Liver (tissue), 9 donors: ENCODE measurements around the gene DNAH3. TPM values are rescaled to one million over a fixed set of nuclear protein-coding genes. Genes with fewer than 3 reads are reported as not detected.

Source experiments
- DNase-seq: peaks from one replicate; pipeline ENCODE4 v3.0.0-alpha.2; 2017; ENCODE audit warnings: low spot score
- H3K27ac ChIP-seq, 2 donors: one replicate each; pipeline ENCODE4 v1.7.0; 2013; ENCODE audit warnings: inconsistent platforms in 2 of 2, low read length in 2 of 2, control low read depth in 1 of 2, low read depth in 1 of 2, mild to moderate bottlenecking in 1 of 2
- H3K27me3 ChIP-seq, 4 donors: one replicate each; pipeline versions ENCODE4 v1.6.1 to v1.7.0; 2013; ENCODE audit warnings: low read length in 3 of 4, inconsistent platforms in 1 of 4, mild to moderate bottlenecking in 1 of 4, moderate library complexity in 1 of 4; ENCODE audit not compliant: control insufficient read depth in 4 of 4, insufficient read depth in 4 of 4
- H3K36me3 ChIP-seq, 4 donors: one replicate each; pipeline versions ENCODE4 v1.6.1 to v1.7.0; 2013; ENCODE audit warnings: low read length in 3 of 4, mild to moderate bottlenecking in 3 of 4, low read depth in 1 of 4, moderate library complexity in 1 of 4; ENCODE audit not compliant: control insufficient read depth in 4 of 4, insufficient read depth in 3 of 4
- H3K4me1 ChIP-seq, 4 donors: one replicate each; pipeline versions ENCODE4 v1.6.1 to v1.7.0; 2013; ENCODE audit warnings: low read length in 3 of 4, mild to moderate bottlenecking in 3 of 4, moderate library complexity in 1 of 4; ENCODE audit not compliant: control insufficient read depth in 4 of 4, insufficient read depth in 4 of 4
- H3K4me3 ChIP-seq, 3 donors: one replicate each; pipeline versions ENCODE4 v1.6.1 to v1.7.0; 2013; ENCODE audit warnings: low read length in 3 of 3, control low read depth in 1 of 3, low read depth in 1 of 3, mild to moderate bottlenecking in 1 of 3
- H3K9ac ChIP-seq, 2 donors: one replicate each; pipeline ENCODE4 v1.7.0; 2013; ENCODE audit warnings: low read length in 2 of 2, mild to moderate bottlenecking in 2 of 2, moderate library complexity in 2 of 2, control low read depth in 1 of 2, low read depth in 1 of 2
- H3K9me3 ChIP-seq, 4 donors: one replicate each; pipeline versions ENCODE4 v1.6.1 to v1.7.0; 2013; ENCODE audit warnings: low read length in 3 of 4; ENCODE audit not compliant: control insufficient read depth in 4 of 4
- FOXA1 ChIP-seq: IDR thresholded peaks from 2 replicates; pipeline ENCODE4 v1.6.1; 2016; ENCODE audit warnings: antibody characterized with exemption
- FOXA2 ChIP-seq: IDR thresholded peaks from 2 replicates; pipeline ENCODE4 v1.6.1; 2016; ENCODE audit warnings: antibody characterized with exemption
- HNF4A ChIP-seq, 2 donors: conservative IDR thresholded peaks; 2 replicates each; pipeline ENCODE4 v1.6.1; 2016; ENCODE audit warnings: antibody characterized with exemption in 2 of 2, mild to moderate bottlenecking in 2 of 2
- HNF4G ChIP-seq: IDR thresholded peaks from 2 replicates; pipeline ENCODE4 v1.6.1; 2016; ENCODE audit warnings: antibody characterized with exemption
- NR2F2 ChIP-seq: IDR thresholded peaks from 2 replicates; pipeline ENCODE4 v1.6.1; 2016; ENCODE audit warnings: antibody characterized with exemption
- RAD21 ChIP-seq, 2 donors: IDR thresholded peaks; 2 replicates each; pipeline ENCODE4 v1.6.1; 2016; ENCODE audit warnings: antibody characterized with exemption in 2 of 2, mild to moderate bottlenecking in 2 of 2
- TAF1 ChIP-seq: conservative IDR thresholded peaks from 2 replicates; pipeline ENCODE4 v1.6.1; 2016; ENCODE audit warnings: antibody characterized with exemption, mild to moderate bottlenecking
- WGBS: extraction: QIAGEN DNeasy Blood & Tissue Kit; methylation state at CpG from one replicate; pipeline ENCODE4 v1.1.7; 2013; 5-methylcytosine and 5-hydroxymethylcytosine counted together
- polyA plus RNA-seq, 2 donors: library from polyadenylated mRNA; stranded (reverse) in 1 of 2; unstranded in 1 of 2; fragments of 200-250 nt in 1 of 2; fragments of >200 nt in 1 of 2; fragmentation: Nextera tagmentation in 1 of 2; extraction: Ambion mirVana in 1 of 2; gene quantifications; one replicate each; pipeline versions ENCODE4 v1.2.1 to v1.2.3, GENCODE V29; 2013 to 2015
- total RNA-seq, 2 donors: library from RNA; depleted of rRNA; stranded (reverse); fragments of >200 nt; gene quantifications; one replicate each; pipeline ENCODE4 v1.2.3, GENCODE V29; 2014
- TF ChIP-seq, protein P1 (sequence below): IDR thresholded peaks from 2 replicates; pipeline ENCODE4 v1.6.1; 2016; ENCODE audit warnings: antibody characterized with exemption
- TF ChIP-seq, protein P2 (sequence below): fragments of 150-350 bp; IDR thresholded peaks from 2 replicates; pipeline ENCODE4 v1.5.1; 2017; ENCODE audit warnings: improper control_type of control experiment, low read depth, low read length; ENCODE audit not compliant: missing input control
- TF ChIP-seq, protein P3 (sequence below): IDR thresholded peaks from 2 replicates; pipeline ENCODE4 v1.6.1; 2016; ENCODE audit warnings: antibody characterized with exemption, mild to moderate bottlenecking
- donor health status: healthy.
- donor health status: healthy.
- donor health status: healthy.
- donor health status: healthy.
- donor health status: healthy.

DNAH3 gene
- total and polyA plus RNA-seq, 4 donors: not detected

DNA sequence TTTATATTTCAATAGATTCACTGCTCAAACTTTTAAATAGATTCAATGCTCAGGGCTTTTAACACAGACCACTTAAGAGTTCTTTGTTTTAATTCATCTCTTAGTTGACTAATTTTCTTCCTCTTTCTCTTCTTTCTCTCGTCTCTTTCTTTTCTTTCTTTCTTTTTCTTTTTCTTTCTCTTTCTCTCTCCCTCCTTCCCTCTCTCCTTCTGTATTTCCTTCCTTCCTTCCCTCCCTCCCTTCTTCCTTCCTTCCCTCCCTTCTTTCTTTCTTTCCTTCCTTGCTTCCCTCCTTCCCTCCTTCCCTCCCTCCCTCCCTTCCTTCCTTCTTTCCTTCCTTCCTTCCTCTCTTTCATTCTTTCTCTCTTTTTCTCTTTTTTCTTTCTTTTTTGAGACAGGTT lies 145.6 kb downstream of the DNAH3 start:
- 74% methylated on average over 1 of the region's 1 CpG for WGBS
- Histone ChIP-seq H3K36me3 (no peaks in the 10 kb centered on the region), H3K4me3 (no peak overlapping the region), H3K27ac (no peak overlapping the region), H3K4me1 (no peaks in the 10 kb centered on the region), H3K9me3 (no peaks in the 10 kb centered on the region), H3K9ac (no peak overlapping the region), H3K27me3 (no peaks in the 10 kb centered on the region)
- TF ChIP-seq NR2F2: no peak
- no peak for TF ChIP-seq FOXA2
- no peak for TF ChIP-seq TAF1
- no peak for TF ChIP-seq HNF4G
- TF ChIP-seq, protein P1, sequence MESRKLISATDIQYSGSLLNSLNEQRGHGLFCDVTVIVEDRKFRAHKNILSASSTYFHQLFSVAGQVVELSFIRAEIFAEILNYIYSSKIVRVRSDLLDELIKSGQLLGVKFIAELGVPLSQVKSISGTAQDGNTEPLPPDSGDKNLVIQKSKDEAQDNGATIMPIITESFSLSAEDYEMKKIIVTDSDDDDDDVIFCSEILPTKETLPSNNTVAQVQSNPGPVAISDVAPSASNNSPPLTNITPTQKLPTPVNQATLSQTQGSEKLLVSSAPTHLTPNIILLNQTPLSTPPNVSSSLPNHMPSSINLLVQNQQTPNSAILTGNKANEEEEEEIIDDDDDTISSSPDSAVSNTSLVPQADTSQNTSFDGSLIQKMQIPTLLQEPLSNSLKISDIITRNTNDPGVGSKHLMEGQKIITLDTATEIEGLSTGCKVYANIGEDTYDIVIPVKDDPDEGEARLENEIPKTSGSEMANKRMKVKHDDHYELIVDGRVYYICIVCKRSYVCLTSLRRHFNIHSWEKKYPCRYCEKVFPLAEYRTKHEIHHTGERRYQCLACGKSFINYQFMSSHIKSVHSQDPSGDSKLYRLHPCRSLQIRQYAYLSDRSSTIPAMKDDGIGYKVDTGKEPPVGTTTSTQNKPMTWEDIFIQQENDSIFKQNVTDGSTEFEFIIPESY: no peak
- TF ChIP-seq FOXA1: no peak
- no peak for DNase-seq

DNA sequence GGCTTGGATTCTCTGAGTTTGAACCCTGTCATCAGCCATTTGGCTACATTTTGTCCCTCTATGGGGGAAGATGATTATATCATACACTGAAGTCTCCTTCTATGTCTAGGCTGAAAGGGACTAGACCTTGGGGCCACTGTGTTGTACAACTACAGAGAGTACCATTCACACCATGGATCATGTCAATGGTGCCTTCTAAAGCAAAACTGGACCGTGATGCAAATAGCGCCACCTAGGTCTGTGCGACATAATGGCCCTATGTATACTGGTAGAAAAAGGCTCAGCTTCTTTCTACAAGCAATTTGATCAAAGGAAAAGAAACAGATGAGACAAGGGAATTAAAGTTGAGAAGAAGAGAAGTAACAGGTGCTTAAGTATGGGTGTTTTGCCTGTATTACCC lies 149.4 kb downstream of the DNAH3 start:
- Histone ChIP-seq H3K36me3 (no peaks in the 10 kb centered on the region), H3K4me1 (no peaks in the 10 kb centered on the region), H3K4me3 (no peak overlapping the region), H3K9ac (no peak overlapping the region), H3K27me3 (no peaks in the 10 kb centered on the region), H3K27ac (no peak overlapping the region), H3K9me3 (no peaks in the 10 kb centered on the region)
- DNase-seq: no peak
- 49% methylated on average over 3 of the region's 3 CpGs for whole genome bisulfite sequencing
- TF ChIP-seq, protein P2, sequence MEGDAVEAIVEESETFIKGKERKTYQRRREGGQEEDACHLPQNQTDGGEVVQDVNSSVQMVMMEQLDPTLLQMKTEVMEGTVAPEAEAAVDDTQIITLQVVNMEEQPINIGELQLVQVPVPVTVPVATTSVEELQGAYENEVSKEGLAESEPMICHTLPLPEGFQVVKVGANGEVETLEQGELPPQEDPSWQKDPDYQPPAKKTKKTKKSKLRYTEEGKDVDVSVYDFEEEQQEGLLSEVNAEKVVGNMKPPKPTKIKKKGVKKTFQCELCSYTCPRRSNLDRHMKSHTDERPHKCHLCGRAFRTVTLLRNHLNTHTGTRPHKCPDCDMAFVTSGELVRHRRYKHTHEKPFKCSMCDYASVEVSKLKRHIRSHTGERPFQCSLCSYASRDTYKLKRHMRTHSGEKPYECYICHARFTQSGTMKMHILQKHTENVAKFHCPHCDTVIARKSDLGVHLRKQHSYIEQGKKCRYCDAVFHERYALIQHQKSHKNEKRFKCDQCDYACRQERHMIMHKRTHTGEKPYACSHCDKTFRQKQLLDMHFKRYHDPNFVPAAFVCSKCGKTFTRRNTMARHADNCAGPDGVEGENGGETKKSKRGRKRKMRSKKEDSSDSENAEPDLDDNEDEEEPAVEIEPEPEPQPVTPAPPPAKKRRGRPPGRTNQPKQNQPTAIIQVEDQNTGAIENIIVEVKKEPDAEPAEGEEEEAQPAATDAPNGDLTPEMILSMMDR: peak; percentile 31
- TF ChIP-seq TAF1 (no peak), FOXA1 (no peak), RAD21 (IDR thresholded peaks at IDR 0.05) (peak; percentile 40 to 73)
- TF ChIP-seq, protein P1: no peak

DNA sequence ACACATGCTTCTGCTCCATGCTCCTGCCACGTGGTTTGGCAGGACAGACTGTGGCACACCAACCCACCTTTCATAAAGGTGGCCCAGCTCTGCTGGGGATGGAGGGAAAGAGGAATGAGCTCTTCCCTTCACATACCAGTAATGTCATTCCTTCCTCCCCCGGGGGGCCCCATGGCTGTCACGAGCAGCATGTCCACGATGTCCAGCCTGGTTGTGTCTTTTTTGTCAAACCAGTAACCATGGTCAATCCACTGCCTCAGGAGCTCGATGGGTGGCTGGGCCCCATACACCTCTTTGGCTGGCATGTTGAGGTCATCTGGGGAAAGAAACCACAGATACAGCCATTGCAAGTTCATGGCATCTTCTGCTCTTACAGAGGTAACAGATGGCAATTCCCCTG lies 153.5 kb downstream of the DNAH3 start:
- Histone ChIP-seq H3K27ac (no peak overlapping the region), H3K27me3 (no peaks in the 10 kb centered on the region), H3K4me3 (no peak overlapping the region), H3K9ac (no peak overlapping the region), H3K36me3 (no peaks in the 10 kb centered on the region), H3K9me3 (no peaks in the 10 kb centered on the region), H3K4me1 (no peaks in the 10 kb centered on the region)
- TF ChIP-seq, protein P3, sequence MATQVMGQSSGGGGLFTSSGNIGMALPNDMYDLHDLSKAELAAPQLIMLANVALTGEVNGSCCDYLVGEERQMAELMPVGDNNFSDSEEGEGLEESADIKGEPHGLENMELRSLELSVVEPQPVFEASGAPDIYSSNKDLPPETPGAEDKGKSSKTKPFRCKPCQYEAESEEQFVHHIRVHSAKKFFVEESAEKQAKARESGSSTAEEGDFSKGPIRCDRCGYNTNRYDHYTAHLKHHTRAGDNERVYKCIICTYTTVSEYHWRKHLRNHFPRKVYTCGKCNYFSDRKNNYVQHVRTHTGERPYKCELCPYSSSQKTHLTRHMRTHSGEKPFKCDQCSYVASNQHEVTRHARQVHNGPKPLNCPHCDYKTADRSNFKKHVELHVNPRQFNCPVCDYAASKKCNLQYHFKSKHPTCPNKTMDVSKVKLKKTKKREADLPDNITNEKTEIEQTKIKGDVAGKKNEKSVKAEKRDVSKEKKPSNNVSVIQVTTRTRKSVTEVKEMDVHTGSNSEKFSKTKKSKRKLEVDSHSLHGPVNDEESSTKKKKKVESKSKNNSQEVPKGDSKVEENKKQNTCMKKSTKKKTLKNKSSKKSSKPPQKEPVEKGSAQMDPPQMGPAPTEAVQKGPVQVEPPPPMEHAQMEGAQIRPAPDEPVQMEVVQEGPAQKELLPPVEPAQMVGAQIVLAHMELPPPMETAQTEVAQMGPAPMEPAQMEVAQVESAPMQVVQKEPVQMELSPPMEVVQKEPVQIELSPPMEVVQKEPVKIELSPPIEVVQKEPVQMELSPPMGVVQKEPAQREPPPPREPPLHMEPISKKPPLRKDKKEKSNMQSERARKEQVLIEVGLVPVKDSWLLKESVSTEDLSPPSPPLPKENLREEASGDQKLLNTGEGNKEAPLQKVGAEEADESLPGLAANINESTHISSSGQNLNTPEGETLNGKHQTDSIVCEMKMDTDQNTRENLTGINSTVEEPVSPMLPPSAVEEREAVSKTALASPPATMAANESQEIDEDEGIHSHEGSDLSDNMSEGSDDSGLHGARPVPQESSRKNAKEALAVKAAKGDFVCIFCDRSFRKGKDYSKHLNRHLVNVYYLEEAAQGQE: no peak
- TF ChIP-seq HNF4A (conservative IDR thresholded peaks at IDR 0.05) (no peak), FOXA2 (no peak)
- TF ChIP-seq, protein P1: no peak
- DNase-seq: no peak
- WGBS: 94% methylated on average over 5 of the region's 5 CpGs
